GM19372 (cell line): ENCODE measurements around the gene SNAPC4.
"Not testable (repeated sequence)": the region's sequence is repeated elsewhere in the genome, so short reads cannot be mapped to it uniquely, and the experiment has no call there.

Source experiments
- ATAC-seq: cut with Tn5 transposase; IDR thresholded peaks from one replicate; pipeline ENCODE4 v1.9.1; 2021; ENCODE audit warnings: mild to moderate bottlenecking, low read depth, moderate library complexity; ENCODE audit not compliant: unreplicated experiment

The SNAPC4 gene

GRCh38 chr9:136434580-136435169 is 34.7 kb upstream of the SNAPC4 start:
- ATAC-seq: no peak

- ATAC-seq: no peak
These were observed 34.0 kb upstream of the SNAPC4 start for GRCh38 chr9:136433849-136434579.

- ATAC-seq: no peak
These were observed 33.2 kb upstream of the SNAPC4 start for GRCh38 chr9:136433043-136433715.

GRCh38 chr9:136432591-136432990 is 32.6 kb upstream of the SNAPC4 start:
- ATAC-seq: no peak

- ATAC-seq: no peak
These were observed 31.9 kb upstream of the SNAPC4 start for GRCh38 chr9:136431782-136432350.

GRCh38 chr9:136430588-136431234 is 30.7 kb upstream of the SNAPC4 start:
- ATAC-seq: no peak

GRCh38 chr9:136429683-136430491 is 29.9 kb upstream of the SNAPC4 start:
- no peak for ATAC-seq

GRCh38 chr9:136429075-136429628 is 29.2 kb upstream of the SNAPC4 start:
- ATAC-seq: no peak

- ATAC-seq: no peak
These were observed 26.8 kb upstream of the SNAPC4 start for GRCh38 chr9:136426787-136427186.

- not testable (repeated sequence) for ATAC-seq
These were observed 25.4 kb upstream of the SNAPC4 start for GRCh38 chr9:136425367-136425766.

GRCh38 chr9:136424750-136425362 is 24.9 kb upstream of the SNAPC4 start:
- ATAC-seq: no peak

- no peak for ATAC-seq
These were observed 23.6 kb upstream of the SNAPC4 start for GRCh38 chr9:136423432-136424146.

- ATAC-seq: no peak
These were observed 22.9 kb upstream of the SNAPC4 start for GRCh38 chr9:136422876-136423275.

GRCh38 chr9:136421791-136422190 is 21.8 kb upstream of the SNAPC4 start:
- ATAC-seq: no peak

- no peak for ATAC-seq
These were observed 19.1 kb upstream of the SNAPC4 start for GRCh38 chr9:136419092-136419420.

- ATAC-seq: no peak
These were observed 18.5 kb upstream of the SNAPC4 start for GRCh38 chr9:136418182-136419091.

GRCh38 chr9:136416914-136417313 is 16.9 kb upstream of the SNAPC4 start:
- ATAC-seq: no peak

GRCh38 chr9:136416427-136416826 is 16.5 kb upstream of the SNAPC4 start:
- no peak for ATAC-seq
